Choroid plexus epithelial cell (primary cell): ENCODE results near the gene TTC8.
A peak's percentile ranks its signal among the peaks of the same experiment; 100 is the strongest.
"Not testable (repeated sequence)": the region's sequence is repeated elsewhere in the genome, so short reads cannot be mapped to it uniquely, and the experiment has no call there.

Source experiments
- DNase-seq: peaks from one replicate; pipeline ENCODE4 v3.0.0-alpha.2; 2010; ENCODE audit warnings: low read depth
- H3K4me3 ChIP-seq: 2 replicates; pipeline ENCODE4 v1.5.1; 2011; ENCODE audit warnings: low read depth, mild to moderate bottlenecking, control low read depth, low read length, moderate library complexity
- CTCF ChIP-seq: conservative IDR thresholded peaks from 2 replicates; pipeline ENCODE4 v1.5.1; 2011; ENCODE audit warnings: low read depth, mild to moderate bottlenecking, control low read depth, inconsistent platforms, low read length, moderate library complexity

The TTC8 gene

GRCh38 chr14:88824314-88825077, at the start of gene TTC8:
Gene TTC8, plus strand, starts transcription at chr14:88824651. Its CDS starts 57 bp downstream, at chr14:88824708.
- peak; percentile 94 for DNase-seq
- peak within 1 kb of the TSS; percentile 91 for H3K4me3 ChIP-seq
- TF ChIP-seq CTCF = no peak

- no peak overlapping the region for H3K4me3 ChIP-seq
- no peak for TF ChIP-seq CTCF
- DNase-seq = no peak
Measured at GRCh38 chr14:88775532-88775931, 48.9 kb upstream of the TTC8 start.

- TF ChIP-seq CTCF = no peak
- DNase-seq = no peak
- no peak overlapping the region for H3K4me3 ChIP-seq
Measured at GRCh38 chr14:88785911-88786310, 38.5 kb upstream of the TTC8 start.

- no peak overlapping the region for H3K4me3 ChIP-seq
- DNase-seq = no peak
- TF ChIP-seq CTCF = no peak
Measured at GRCh38 chr14:88786715-88787114, 37.7 kb upstream of the TTC8 start.

- H3K4me3 ChIP-seq, DNase-seq: not testable (repeated sequence)
Measured at GRCh38 chr14:88789573-88789972, 34.9 kb upstream of the TTC8 start.

- no peak overlapping the region for H3K4me3 ChIP-seq
- no peak for TF ChIP-seq CTCF
- no peak for DNase-seq
Measured at GRCh38 chr14:88790501-88791251, 33.8 kb upstream of the TTC8 start.

- no peak overlapping the region for H3K4me3 ChIP-seq
- DNase-seq = no peak
- no peak for TF ChIP-seq CTCF
Measured at GRCh38 chr14:88791252-88791621, 33.2 kb upstream of the TTC8 start.
